ENCODE measurements around the gene TUB. TPM values are rescaled to one million over a fixed set of nuclear protein-coding genes. Genes with fewer than 3 reads are reported as not detected.

Gene TUB
- total RNA-seq, 2 experiments from 2014 or later, result 0.05 to 0.16 TPM

- no peaks in the 10 kb centered on the region for H3K27me3 Mint-ChIP-seq
- ChIA-PET CTCF (interaction anchor here (0.6 to 2.2 kb wide), 5 partner anchors 12 to 99 kb away, joined by 3 to 8 read pairs (median 3); no protein-coding TSS in a partner anchor), POLR2A (no interaction called here)
- no peak overlapping the region for H3K4me3 Mint-ChIP-seq
- H3K4me1 Mint-ChIP-seq (ENCODE audit: low read depth), result no peaks in the 10 kb centered on the region
- DNase-seq (no peak), ATAC-seq (no peak)
- TF ChIP-seq CTCF (IDR thresholded peaks at IDR 0.05), result no peak
- H3K27ac Mint-ChIP-seq, result no peak overlapping the region
- intact Hi-C loops (cut with micrococcal nuclease), result no loop called here
- no peaks in the 10 kb centered on the region for H3K36me3 Mint-ChIP-seq (ENCODE audit: low read depth)
- no peaks in the 10 kb centered on the region for H3K9me3 Mint-ChIP-seq
Measured at GRCh38 chr11:8105666-8106065, 24.7 kb downstream of the TUB start.

- POLR2A ChIA-PET, result no interaction called here
- no peak overlapping the region for H3K4me3 Mint-ChIP-seq
- no peak for DNase-seq
- no peak overlapping the region for H3K27ac Mint-ChIP-seq
- no peak for TF ChIP-seq CTCF (IDR thresholded peaks at IDR 0.05)
- ATAC-seq, result no peak
- CTCF ChIA-PET, result interaction anchor here (4.0 kb wide), 1 partner anchor 7 kb away, joined by 31 read pairs; no protein-coding TSS in a partner anchor
- no peaks in the 10 kb centered on the region for H3K9me3 Mint-ChIP-seq
- no peaks in the 10 kb centered on the region for H3K27me3 Mint-ChIP-seq
- H3K36me3 Mint-ChIP-seq (ENCODE audit: low read depth), result no peaks in the 10 kb centered on the region
- intact Hi-C loops (cut with micrococcal nuclease), result no loop called here
- H3K4me1 Mint-ChIP-seq (ENCODE audit: low read depth), result no peaks in the 10 kb centered on the region
Measured at GRCh38 chr11:8106679-8107078, 25.7 kb downstream of the TUB start.

- Mint-ChIP-seq H3K9me3 (no peaks in the 10 kb centered on the region), H3K27ac (no peak overlapping the region), H3K27me3 (no peaks in the 10 kb centered on the region), H3K4me3 (no peak overlapping the region), H3K36me3 (ENCODE audit: low read depth) (no peaks in the 10 kb centered on the region), H3K4me1 (ENCODE audit: low read depth) (no peaks in the 10 kb centered on the region)
- ATAC-seq (no peak), DNase-seq (no peak)
- intact Hi-C loops (cut with micrococcal nuclease), result no loop called here
- CTCF ChIA-PET, result interaction anchor here (1.0 to 4.0 kb wide), 3 partner anchors 8 to 75 kb away, joined by 3 to 31 read pairs (median 3); no protein-coding TSS in a partner anchor
- TF ChIP-seq CTCF (IDR thresholded peaks at IDR 0.05), result no peak
- POLR2A ChIA-PET, result no interaction called here
Measured at GRCh38 chr11:8107642-8108041, 26.6 kb downstream of the TUB start.

DNA sequence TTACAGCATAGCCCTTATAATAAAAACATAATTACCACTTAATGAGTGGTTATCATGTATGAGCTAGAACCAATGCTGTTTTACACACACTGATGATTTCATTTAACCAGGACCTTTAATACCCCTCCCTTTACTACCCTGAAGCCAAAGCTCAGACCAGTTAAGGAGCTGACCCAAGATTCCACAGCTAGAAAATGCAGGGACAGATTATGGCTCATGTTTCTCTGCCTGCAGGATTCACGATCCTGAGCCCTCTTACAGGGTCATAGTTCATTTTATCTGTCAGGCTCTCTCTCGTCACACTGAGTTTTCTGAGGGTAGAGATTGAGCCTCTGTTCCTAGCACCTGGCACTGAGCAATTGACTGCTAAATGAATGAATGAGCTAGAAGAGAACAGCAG, 27.4 kb downstream of the TUB start:
- no peaks in the 10 kb centered on the region for H3K36me3 Mint-ChIP-seq (ENCODE audit: low read depth)
- intact Hi-C loops (cut with micrococcal nuclease), result no loop called here
- DNase-seq, result no peak
- no peaks in the 10 kb centered on the region for H3K27me3 Mint-ChIP-seq
- no peak for ATAC-seq
- H3K4me1 Mint-ChIP-seq (ENCODE audit: low read depth), result no peaks in the 10 kb centered on the region
- no peak for TF ChIP-seq CTCF (IDR thresholded peaks at IDR 0.05)
- ChIA-PET CTCF (interaction anchor here (1.0 to 4.0 kb wide), 2 partner anchors 9 to 58 kb away, joined by 3 to 31 read pairs; no protein-coding TSS in a partner anchor), POLR2A (no interaction called here)
- H3K9me3 Mint-ChIP-seq, result no peaks in the 10 kb centered on the region
- no peak overlapping the region for H3K4me3 Mint-ChIP-seq
- no peak overlapping the region for H3K27ac Mint-ChIP-seq

DNA sequence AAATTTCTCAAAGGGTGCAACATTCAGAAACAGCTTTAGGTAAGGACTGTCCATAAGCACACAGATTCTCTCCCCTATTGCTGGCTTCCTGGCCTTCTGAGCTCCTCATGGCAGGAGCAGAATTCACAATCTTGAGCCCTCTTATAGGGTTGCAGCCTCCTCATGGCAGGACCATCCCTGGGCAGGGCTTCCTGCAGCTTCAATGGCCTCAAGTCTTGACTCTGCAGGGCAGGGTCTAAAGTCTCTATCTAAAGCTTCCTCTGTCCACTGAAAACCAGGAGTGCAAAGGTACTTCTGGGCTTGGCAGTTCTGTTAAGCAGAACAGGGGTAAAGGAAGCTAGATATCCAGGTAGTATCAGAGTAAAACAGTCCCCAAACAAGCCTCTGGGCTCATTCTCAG, 28.7 kb downstream of the TUB start:
- H3K27me3 Mint-ChIP-seq, result no peaks in the 10 kb centered on the region
- no peak for TF ChIP-seq CTCF (IDR thresholded peaks at IDR 0.05)
- no peak overlapping the region for H3K4me3 Mint-ChIP-seq
- no peak overlapping the region for H3K27ac Mint-ChIP-seq
- ChIA-PET CTCF (interaction anchor here (4.0 kb wide), 1 partner anchor 10 kb away, joined by 31 read pairs; no protein-coding TSS in a partner anchor), POLR2A (no interaction called here)
- no peak for ATAC-seq
- intact Hi-C loops (cut with micrococcal nuclease), result no loop called here
- DNase-seq, result no peak
- H3K36me3 Mint-ChIP-seq (ENCODE audit: low read depth), result peaks cover 4% of the 10 kb centered on the region
- peaks cover 4% of the 10 kb centered on the region for H3K9me3 Mint-ChIP-seq
- no peaks in the 10 kb centered on the region for H3K4me1 Mint-ChIP-seq (ENCODE audit: low read depth)

All from activated CD8-positive, alpha-beta T cell treated with anti-CD3 and anti-CD28 coated beads for 36 hours (primary cell).